Measurements from ENCODE around the gene PDE4B.

DNA sequence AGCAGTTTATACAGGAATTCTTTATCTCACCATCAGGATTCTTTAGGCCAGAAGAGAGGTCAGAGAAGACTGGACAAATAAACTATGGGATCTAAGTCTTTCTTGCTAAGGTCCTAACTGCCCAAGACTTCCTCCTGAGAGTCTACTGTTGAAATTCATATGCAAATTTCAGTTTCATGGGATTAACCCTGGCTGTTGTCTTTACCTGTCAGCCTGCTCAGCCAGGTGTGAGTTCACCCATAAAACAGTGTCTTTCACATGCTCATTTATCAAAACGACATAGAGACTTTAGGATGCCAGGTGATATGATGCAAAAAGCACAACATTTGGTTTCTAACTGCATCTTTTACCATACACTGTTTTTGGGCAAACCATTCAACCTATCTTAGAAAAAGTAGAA, 211.0 kb downstream of the PDE4B start:
- TF ChIP-seq, protein P1, sequence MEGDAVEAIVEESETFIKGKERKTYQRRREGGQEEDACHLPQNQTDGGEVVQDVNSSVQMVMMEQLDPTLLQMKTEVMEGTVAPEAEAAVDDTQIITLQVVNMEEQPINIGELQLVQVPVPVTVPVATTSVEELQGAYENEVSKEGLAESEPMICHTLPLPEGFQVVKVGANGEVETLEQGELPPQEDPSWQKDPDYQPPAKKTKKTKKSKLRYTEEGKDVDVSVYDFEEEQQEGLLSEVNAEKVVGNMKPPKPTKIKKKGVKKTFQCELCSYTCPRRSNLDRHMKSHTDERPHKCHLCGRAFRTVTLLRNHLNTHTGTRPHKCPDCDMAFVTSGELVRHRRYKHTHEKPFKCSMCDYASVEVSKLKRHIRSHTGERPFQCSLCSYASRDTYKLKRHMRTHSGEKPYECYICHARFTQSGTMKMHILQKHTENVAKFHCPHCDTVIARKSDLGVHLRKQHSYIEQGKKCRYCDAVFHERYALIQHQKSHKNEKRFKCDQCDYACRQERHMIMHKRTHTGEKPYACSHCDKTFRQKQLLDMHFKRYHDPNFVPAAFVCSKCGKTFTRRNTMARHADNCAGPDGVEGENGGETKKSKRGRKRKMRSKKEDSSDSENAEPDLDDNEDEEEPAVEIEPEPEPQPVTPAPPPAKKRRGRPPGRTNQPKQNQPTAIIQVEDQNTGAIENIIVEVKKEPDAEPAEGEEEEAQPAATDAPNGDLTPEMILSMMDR (CRISPR knock-in tag; IDR thresholded peaks at IDR 0.05): no peak
- TF ChIP-seq THYN1 (CRISPR knock-in tag; IDR thresholded peaks at IDR 0.05; ENCODE audit: borderline replicate concordance, low read depth): no peak
- no peak for TF ChIP-seq ZNF282 (IDR thresholded peaks at IDR 0.05; ENCODE audit: partially characterized antibody)
- no peak for TF ChIP-seq DNMT3B (CRISPR knock-in tag; conservative IDR thresholded peaks at IDR 0.05)
- no peak for TF ChIP-seq ZSCAN29 (CRISPR knock-in tag; conservative IDR thresholded peaks at IDR 0.05)
- TF ChIP-seq FOXM1 (CRISPR knock-in tag; IDR thresholded peaks at IDR 0.05): no peak
- TF ChIP-seq ZNF407 (CRISPR knock-in tag; IDR thresholded peaks at IDR 0.05; ENCODE audit: not compliant biosample characterization): no peak
- TF ChIP-seq, protein P2, sequence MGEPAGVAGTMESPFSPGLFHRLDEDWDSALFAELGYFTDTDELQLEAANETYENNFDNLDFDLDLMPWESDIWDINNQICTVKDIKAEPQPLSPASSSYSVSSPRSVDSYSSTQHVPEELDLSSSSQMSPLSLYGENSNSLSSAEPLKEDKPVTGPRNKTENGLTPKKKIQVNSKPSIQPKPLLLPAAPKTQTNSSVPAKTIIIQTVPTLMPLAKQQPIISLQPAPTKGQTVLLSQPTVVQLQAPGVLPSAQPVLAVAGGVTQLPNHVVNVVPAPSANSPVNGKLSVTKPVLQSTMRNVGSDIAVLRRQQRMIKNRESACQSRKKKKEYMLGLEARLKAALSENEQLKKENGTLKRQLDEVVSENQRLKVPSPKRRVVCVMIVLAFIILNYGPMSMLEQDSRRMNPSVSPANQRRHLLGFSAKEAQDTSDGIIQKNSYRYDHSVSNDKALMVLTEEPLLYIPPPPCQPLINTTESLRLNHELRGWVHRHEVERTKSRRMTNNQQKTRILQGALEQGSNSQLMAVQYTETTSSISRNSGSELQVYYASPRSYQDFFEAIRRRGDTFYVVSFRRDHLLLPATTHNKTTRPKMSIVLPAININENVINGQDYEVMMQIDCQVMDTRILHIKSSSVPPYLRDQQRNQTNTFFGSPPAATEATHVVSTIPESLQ (CRISPR knock-in tag; conservative IDR thresholded peaks at IDR 0.05): no peak
- TF ChIP-seq ARNT2 (CRISPR knock-in tag; IDR thresholded peaks at IDR 0.05; ENCODE audit: low read depth): no peak
- no peak for TF ChIP-seq PHF20 (CRISPR knock-in tag; IDR thresholded peaks at IDR 0.05)
- no peak for TF ChIP-seq TOE1 (CRISPR knock-in tag; IDR thresholded peaks at IDR 0.05)
- TF ChIP-seq POLR2AphosphoS5 (IDR thresholded peaks at IDR 0.05; ENCODE audit: low read depth, low read length): no peak
- no peak for TF ChIP-seq CEBPB (IDR thresholded peaks at IDR 0.05; ENCODE audit: borderline replicate concordance, low read depth, low read length)
- no peak for TF ChIP-seq EZH2 (conservative IDR thresholded peaks at IDR 0.05; ENCODE audit: low read depth, low read length)

Measured in HepG2 (cell line).